Activated CD8-positive, alpha-beta memory T cell treated with anti-CD3 and anti-CD28 coated beads for 48 hours (primary cell): Measurements from ENCODE around the gene CYP4F11.
"Not testable (repeated sequence)": the region's sequence is repeated elsewhere in the genome, so short reads cannot be mapped to it uniquely, and the experiment has no call there.

Experiments
- DNase-seq, 3 experiments: peaks; one replicate each; pipeline ENCODE4 v3.0.0-alpha.2; 2020; ENCODE audit warnings: low read depth in 2 of 3, low spot score in 2 of 3

The CYP4F11 gene

DNA sequence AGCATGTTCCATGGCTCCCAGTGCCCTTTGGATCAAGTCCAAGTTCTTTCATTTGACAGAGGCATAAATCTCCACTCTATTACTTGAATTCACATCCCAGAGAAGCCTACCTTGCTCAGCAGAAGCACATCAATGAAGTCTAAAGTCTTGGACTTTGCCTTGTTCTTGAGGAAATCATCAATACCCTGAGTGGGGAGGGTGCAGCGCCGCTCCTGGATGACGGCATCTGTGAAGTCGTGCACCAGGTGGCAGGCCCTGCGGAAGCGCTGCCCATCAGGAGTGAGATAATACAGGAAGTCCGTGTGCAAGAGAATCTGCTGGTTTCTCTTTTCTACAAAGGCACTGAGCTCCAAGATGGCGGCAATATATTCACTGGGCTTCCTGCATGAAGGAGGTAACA is 10.6 kb downstream of the CYP4F11 start:
- DNase-seq: no peak

DNA sequence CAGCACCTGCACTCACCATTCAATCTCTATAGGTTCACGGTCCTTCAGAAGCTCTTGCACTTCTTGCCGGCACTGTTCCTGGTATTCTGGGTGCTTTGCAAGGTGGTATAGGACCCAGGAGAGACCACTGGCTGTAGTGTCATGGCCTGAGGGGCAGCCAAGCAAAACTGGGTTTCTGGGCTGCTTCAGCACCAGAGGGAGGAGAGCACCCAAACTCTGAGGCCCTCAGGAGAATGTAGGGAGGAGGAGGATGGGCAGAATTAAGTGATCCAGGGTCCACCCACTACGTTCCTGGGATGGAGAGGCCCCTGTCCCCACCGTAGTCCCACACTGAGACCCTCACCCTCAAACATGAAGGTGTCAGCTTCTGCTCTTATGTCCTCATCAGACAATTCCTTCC is 12.3 kb downstream of the CYP4F11 start:
- DNase-seq: no peak

GRCh38 chr19:15919243-15919642 is 15.1 kb downstream of the CYP4F11 start:
- no peak for DNase-seq

- DNase-seq: no peak
Measured at GRCh38 chr19:15915109-15915508, 19.2 kb downstream of the CYP4F11 start.

DNA sequence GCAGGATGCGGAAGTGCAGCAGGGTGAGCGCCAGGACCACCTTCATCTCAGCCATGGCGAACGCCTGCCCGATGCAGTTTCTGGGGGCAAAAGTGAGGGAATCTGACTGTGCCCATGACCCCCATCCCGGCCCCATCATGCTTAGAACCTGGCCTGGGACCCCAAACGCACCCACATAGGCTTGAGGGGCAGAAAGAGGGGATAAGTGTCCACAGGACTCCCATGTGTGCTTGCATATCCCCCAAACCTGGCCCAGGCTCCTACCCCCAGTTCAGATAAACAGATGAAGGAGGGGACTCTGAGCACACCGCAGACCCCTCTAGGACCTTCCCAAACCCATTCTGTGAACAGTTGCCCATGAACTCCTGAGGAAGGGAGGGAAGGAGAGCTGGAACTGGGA is 20.5 kb downstream of the CYP4F11 start:
- no peak for DNase-seq

- DNase-seq: no peak
Measured at GRCh38 chr19:15913384-15913783, 20.9 kb downstream of the CYP4F11 start.

- DNase-seq: no peak
Measured at GRCh38 chr19:15911599-15912235, 22.6 kb downstream of the CYP4F11 start.

DNA sequence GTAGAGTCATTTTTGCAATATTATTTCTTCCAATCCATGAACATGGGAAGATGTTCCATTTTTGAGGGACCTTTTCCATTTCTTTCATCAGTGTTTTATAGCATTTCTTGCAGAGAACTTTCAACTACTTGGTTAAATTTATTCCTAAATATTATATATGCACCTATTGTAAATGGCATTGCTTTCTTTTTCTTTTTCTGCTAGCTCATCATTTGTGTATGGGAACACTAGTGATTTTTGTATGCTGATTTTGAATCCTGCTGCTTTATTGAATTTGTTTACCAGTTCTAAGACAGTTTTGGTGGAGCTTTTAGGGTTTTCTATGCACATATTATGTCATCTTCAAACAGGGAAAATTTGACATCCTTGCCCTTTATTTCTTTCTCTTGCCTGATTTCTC is 29.3 kb downstream of the CYP4F11 start:
- DNase-seq: no peak

DNA sequence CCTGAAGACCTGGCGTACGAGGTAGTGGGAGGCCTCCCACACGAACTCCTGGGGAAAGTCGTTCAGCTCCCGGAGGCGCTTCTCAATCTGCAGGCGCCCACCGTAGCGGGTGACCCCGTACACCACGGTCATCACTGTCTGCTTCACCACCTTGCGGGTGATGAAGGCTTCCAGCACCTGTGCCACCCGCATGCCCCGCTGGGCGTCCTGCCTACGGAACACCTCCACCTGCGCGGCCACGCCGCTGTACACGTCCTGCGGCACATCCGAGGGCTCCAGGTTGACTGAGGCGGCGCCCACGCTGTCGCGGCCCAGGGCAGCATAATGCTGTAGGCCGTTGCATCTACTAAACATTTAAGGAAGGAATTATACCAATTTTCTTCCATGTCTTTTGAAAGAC is 31.4 kb downstream of the CYP4F11 start:
- not testable (repeated sequence) for DNase-seq

DNA sequence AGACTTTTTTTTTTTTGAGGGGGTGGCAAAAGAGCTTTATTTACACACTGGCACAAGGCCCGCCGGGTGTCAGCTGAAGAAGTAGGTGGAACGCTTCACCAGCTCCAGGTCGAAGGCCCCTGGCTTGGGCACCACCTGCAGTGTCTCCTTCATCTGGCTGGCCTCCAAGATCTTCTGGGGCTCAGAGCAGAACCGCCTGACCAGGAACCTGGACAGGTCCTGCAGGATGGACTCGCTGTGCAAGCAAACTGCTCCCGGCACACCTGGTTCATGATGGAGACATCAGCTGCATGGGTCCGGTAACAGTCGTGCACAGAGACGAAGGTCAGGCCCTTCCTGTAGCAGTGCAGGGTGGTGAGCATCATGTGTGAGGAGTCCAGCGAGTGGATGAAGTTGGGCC is 32.1 kb downstream of the CYP4F11 start:
- no peak for DNase-seq

- DNase-seq: no peak
Measured at GRCh38 chr19:15900504-15900903, 33.8 kb downstream of the CYP4F11 start.

- not testable (repeated sequence) for DNase-seq
Measured at GRCh38 chr19:15900032-15900431, 34.3 kb downstream of the CYP4F11 start.

DNA sequence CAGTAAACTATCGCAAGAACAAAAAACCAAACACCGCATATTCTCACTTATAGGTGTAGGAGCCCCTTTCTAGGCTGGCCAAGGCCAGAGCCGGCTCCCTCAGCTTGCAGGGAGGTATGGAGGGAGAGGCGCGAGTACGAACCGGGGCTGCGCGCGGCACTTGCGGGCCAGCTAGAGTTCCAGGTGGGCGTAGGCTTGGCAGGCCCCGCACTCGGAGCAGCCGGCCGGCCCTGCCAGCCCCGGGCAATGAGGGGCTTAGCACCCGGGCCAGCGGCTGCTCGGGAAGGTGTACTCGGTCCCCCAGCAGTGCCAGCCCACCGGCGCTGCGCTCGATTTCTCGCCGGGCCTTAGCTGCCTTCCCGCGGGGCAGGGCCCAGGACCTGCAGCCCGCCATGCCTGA is 34.8 kb downstream of the CYP4F11 start:
- DNase-seq: not testable (repeated sequence)

DNA sequence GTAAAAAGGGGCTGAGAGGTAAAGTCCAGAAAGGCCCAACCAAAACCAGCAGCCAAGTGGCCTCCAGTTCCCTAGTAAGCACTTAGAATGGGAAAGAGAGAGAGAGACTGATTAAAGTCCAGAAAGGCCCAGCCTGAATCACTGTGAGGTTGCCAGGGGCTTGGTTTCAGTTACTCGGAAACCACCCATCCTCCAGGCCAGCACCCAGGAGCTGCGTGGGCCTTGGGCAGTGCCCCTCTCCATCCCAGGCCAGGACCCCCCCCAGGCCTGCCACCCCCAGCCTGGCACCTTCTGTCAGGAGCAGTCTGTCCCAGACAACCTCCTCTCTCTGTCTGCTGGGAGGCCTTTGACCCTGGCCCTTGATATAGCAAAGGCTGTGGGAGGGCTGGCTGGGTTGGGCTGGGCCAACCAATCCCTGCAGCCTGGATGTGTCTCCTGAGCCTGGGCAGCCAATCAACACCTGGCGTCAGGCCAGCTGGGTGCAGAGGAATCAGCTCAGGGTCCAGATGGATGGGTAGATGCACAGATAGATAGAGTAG is 36.5 kb downstream of the CYP4F11 start, which contains the start of gene CYP4F2:
TSS of gene CYP4F2 (minus strand) at position 337 of the 539 bp plus-strand sequence. CDS start 463 bp downstream, outside the sequence.
- no peak for DNase-seq

- no peak for DNase-seq
Measured at GRCh38 chr19:15897026-15897737, 37.1 kb downstream of the CYP4F11 start.

GRCh38 chr19:15895876-15896430 is 38.4 kb downstream of the CYP4F11 start:
- DNase-seq: no peak

- no peak for DNase-seq
Measured at GRCh38 chr19:15894359-15894758, 40.0 kb downstream of the CYP4F11 start.

DNA sequence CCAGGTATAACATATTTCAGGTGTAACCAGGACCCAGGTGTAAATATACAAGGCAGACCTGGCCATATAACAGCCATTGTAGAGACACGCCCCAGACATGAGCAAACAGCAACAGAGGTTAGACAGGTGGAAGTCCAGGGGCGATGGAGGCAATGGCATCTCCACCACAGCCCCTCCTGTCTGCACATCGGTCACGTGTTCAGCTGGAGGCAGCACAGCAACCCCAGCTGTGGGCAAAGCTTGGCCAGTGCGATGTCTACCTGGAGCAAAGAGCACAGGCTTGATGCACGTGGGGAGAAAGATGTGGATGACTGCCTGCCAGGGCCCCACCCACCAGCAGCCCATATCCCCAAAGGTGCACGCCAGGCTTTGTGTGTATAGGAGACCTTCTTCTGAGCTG is 40.9 kb downstream of the CYP4F11 start:
- no peak for DNase-seq

DNA sequence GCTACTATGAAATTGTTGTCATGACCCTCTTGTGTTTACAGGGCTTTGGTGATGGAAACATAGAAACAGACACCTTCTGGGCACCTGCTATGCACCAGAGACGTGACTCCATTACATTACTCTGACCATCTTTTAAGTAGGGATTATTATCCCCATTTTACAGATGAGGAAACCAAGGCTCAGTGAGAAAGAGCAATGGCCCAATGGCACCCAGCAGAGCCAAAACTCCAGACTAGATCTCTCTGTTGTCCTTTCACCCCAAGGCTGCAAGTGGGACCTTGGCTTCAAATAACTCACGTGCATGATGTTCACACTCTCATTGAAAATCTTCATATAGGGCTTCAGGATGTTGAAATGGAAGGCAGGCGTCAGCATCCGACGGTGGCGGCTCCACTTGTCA is 42.3 kb downstream of the CYP4F11 start:
- DNase-seq: no peak

DNA sequence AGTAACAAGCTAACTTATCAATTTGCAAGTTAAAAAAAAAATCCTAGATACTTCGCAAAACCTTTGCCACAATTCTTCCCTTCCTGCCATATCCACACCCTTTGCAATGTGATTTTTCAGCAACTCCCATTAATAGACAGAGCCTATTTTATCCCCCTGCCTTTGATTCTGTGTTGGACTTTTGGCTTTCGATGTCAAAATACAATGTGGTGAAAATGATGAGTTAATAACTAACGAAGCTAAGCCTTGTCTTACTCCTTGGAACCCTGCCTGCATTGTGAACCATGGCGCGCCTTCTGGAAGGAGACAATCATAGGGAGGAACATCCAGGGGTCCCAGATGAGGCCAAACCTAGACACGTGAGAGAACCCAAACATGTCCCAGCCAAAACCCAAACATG is 42.9 kb downstream of the CYP4F11 start:
- no peak for DNase-seq

DNA sequence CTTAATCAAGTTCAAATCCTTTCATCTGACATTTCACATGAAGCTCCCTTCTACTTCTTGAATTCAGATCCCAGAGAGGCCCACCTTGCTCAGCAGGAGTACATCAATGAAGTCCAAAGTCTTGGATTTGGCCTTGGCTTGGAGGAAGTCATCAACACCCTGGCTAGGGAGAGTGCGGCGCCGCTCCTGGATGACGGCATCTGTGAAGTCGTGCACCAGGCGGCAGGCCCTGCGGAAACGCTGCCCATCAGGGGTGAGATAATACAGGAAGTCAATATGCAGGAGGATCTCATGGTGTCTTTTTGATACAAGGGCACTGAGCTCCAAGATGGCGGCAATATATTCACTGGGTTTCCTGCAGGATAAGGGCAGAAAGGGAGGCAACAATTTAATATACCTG is 45.0 kb downstream of the CYP4F11 start:
- DNase-seq: not testable (repeated sequence)

GRCh38 chr19:15885919-15886318 is 48.4 kb downstream of the CYP4F11 start:
- no peak for DNase-seq
